T-helper 17 cell (primary cell): Measurements from ENCODE around the gene TOP3A. TPM values are rescaled to one million over a fixed set of nuclear protein-coding genes. Genes with fewer than 3 reads are reported as not detected.
"Not testable (repeated sequence)": the region's sequence is repeated elsewhere in the genome, so short reads cannot be mapped to it uniquely, and the experiment has no call there.

Source experiments
- ATAC-seq: fragments of 150-1000 bp; cut with Tn5 transposase; 2 replicates; pipeline ENCODE4 v1.10.0; 2021; ENCODE audit warnings: mild to moderate bottlenecking, moderate library complexity
- DNase-seq, 3 donors: peaks; one replicate each; pipeline versions ENCODE4 v3.0.0 to v3.0.0-alpha.2; 2020 to 2021
- H3K9me3 ChIP-seq: one replicate; pipeline ENCODE4 v1.7.0; 2013; ENCODE audit warnings: low read length, mild to moderate bottlenecking; ENCODE audit not compliant: control insufficient read depth, poor library complexity, severe bottlenecking
- H3K27ac Mint-ChIP-seq: one replicate; pipeline ENCODE4 v1.8.0; 2022; ENCODE audit warnings: mild to moderate bottlenecking, moderate library complexity, mixed read lengths
- H3K27me3 Mint-ChIP-seq: one replicate; pipeline ENCODE4 v1.8.0; 2022; ENCODE audit warnings: mixed read lengths
- H3K36me3 Mint-ChIP-seq: one replicate; pipeline ENCODE4 v1.8.0; 2022; ENCODE audit warnings: low read depth, mixed read lengths
- H3K4me1 Mint-ChIP-seq: one replicate; pipeline ENCODE4 v1.8.0; 2022; ENCODE audit warnings: mild to moderate bottlenecking, mixed read lengths
- H3K4me3 Mint-ChIP-seq: one replicate; pipeline ENCODE4 v1.8.0; 2022; ENCODE audit warnings: mild to moderate bottlenecking, moderate library complexity, mixed read lengths
- total RNA-seq, 4 donors: library from RNA in 2 of 4; stranded (reverse) in 2 of 4; gene quantifications; one replicate each; pipeline ENCODE4 v1.2.3 and lab custom pipeline; 2022 to 2026

Gene TOP3A
- total RNA-seq (10 to 100 TPM; 31.8 to 38.4 TPM), total RNA-seq (lab: John Stamatoyannopoulos, UW) (46.4 to 49.7 reads per million in 2 donors)

- DNase-seq (peak; percentile 91 to 98 (median 93)), ATAC-seq (peak; percentile 94)
- peaks cover 52% of the 10 kb centered on the region for H3K4me1 Mint-ChIP-seq
- H3K4me3 Mint-ChIP-seq: peak within 1 kb of the TSS; percentile 98
- H3K27me3 Mint-ChIP-seq: no peaks in the 10 kb centered on the region
- H3K36me3 Mint-ChIP-seq: no peaks in the 10 kb centered on the region
- peak within 1 kb of the TSS; percentile 99 for H3K27ac Mint-ChIP-seq
- no peaks in the 10 kb centered on the region for H3K9me3 ChIP-seq
Observed at GRCh38 chr17:18314731-18315561, at the start of gene TOP3A, which contains the start of gene SMCR8. Gene TOP3A, minus strand, starts transcription at chr17:18314994. Its CDS starts 216 bp downstream, at chr17:18314778. Gene SMCR8, plus strand, starts transcription at chr17:18315293. Its CDS starts 497 bp downstream, at chr17:18315790.

- no peaks in the 10 kb centered on the region for H3K9me3 ChIP-seq
- no peak overlapping the region for H3K27ac Mint-ChIP-seq
- H3K4me1 Mint-ChIP-seq: peaks cover 13% of the 10 kb centered on the region
- no peak for DNase-seq
- no peak overlapping the region for H3K4me3 Mint-ChIP-seq
- H3K27me3 Mint-ChIP-seq: no peaks in the 10 kb centered on the region
- no peak for ATAC-seq
- peaks cover 3% of the 10 kb centered on the region for H3K36me3 Mint-ChIP-seq
Observed at GRCh38 chr17:18364166-18364565, 49.4 kb upstream of the TOP3A start.

GRCh38 chr17:18363101-18364049, 48.6 kb upstream of the TOP3A start, which contains the start of gene SHMT1:
Gene SHMT1, minus strand, starts transcription at chr17:18363550. Its CDS starts 7,569 bp downstream, at chr17:18355981.
- ATAC-seq: peak; percentile 100
- peak within 1 kb of the TSS; percentile 95 for H3K4me3 Mint-ChIP-seq
- H3K4me1 Mint-ChIP-seq: peaks cover 13% of the 10 kb centered on the region
- H3K27me3 Mint-ChIP-seq: no peaks in the 10 kb centered on the region
- peaks cover 1% of the 10 kb centered on the region for H3K36me3 Mint-ChIP-seq
- H3K9me3 ChIP-seq: no peaks in the 10 kb centered on the region
- H3K27ac Mint-ChIP-seq: peak within 1 kb of the TSS; percentile 45
- DNase-seq: peak; percentile 87 to 90 (median 87)

- Mint-ChIP-seq H3K27me3 (no peaks in the 10 kb centered on the region), H3K4me1 (peaks cover 13% of the 10 kb centered on the region), H3K36me3 (no peaks in the 10 kb centered on the region), H3K4me3 (peak overlapping the region; percentile 95), H3K27ac (peak overlapping the region; percentile 45)
- ATAC-seq (no peak), DNase-seq (no peak)
- no peaks in the 10 kb centered on the region for H3K9me3 ChIP-seq
Observed at GRCh38 chr17:18362698-18363100, 47.9 kb upstream of the TOP3A start.

GRCh38 chr17:18361837-18362697, 47.3 kb upstream of the TOP3A start:
- DNase-seq (no peak), ATAC-seq (no peak)
- Mint-ChIP-seq H3K4me1 (peaks cover 13% of the 10 kb centered on the region), H3K27ac (peak overlapping the region; percentile 45), H3K4me3 (peak overlapping the region; percentile 95), H3K36me3 (no peaks in the 10 kb centered on the region), H3K27me3 (no peaks in the 10 kb centered on the region)
- no peaks in the 10 kb centered on the region for H3K9me3 ChIP-seq

GRCh38 chr17:18360518-18360917, 45.7 kb upstream of the TOP3A start:
- H3K9me3 ChIP-seq: no peaks in the 10 kb centered on the region
- ATAC-seq: no peak
- no peaks in the 10 kb centered on the region for H3K27me3 Mint-ChIP-seq
- DNase-seq: no peak
- no peak overlapping the region for H3K4me3 Mint-ChIP-seq
- no peaks in the 10 kb centered on the region for H3K36me3 Mint-ChIP-seq
- H3K27ac Mint-ChIP-seq: no peak overlapping the region
- peaks cover 13% of the 10 kb centered on the region for H3K4me1 Mint-ChIP-seq

GRCh38 chr17:18356624-18357023, 41.8 kb upstream of the TOP3A start:
- H3K9me3 ChIP-seq: no peaks in the 10 kb centered on the region
- no peak overlapping the region for H3K4me3 Mint-ChIP-seq
- DNase-seq (no peak), ATAC-seq (no peak)
- H3K27me3 Mint-ChIP-seq: no peaks in the 10 kb centered on the region
- H3K36me3 Mint-ChIP-seq: no peaks in the 10 kb centered on the region
- no peaks in the 10 kb centered on the region for H3K4me1 Mint-ChIP-seq
- no peak overlapping the region for H3K27ac Mint-ChIP-seq

- Mint-ChIP-seq H3K27me3 (no peaks in the 10 kb centered on the region), H3K27ac (no peak overlapping the region), H3K4me1 (no peaks in the 10 kb centered on the region), H3K4me3 (no peak overlapping the region), H3K36me3 (no peaks in the 10 kb centered on the region)
- H3K9me3 ChIP-seq: no peaks in the 10 kb centered on the region
- ATAC-seq (no peak), DNase-seq (no peak)
Observed at GRCh38 chr17:18353541-18353940, 38.7 kb upstream of the TOP3A start.

GRCh38 chr17:18344021-18344420, 29.2 kb upstream of the TOP3A start:
- ATAC-seq (no peak), DNase-seq (no peak)
- Mint-ChIP-seq H3K36me3 (peaks cover 3% of the 10 kb centered on the region), H3K4me1 (peaks cover 2% of the 10 kb centered on the region), H3K4me3 (no peak overlapping the region), H3K27ac (peak overlapping the region; percentile 6), H3K27me3 (no peaks in the 10 kb centered on the region)
- H3K9me3 ChIP-seq: no peaks in the 10 kb centered on the region

GRCh38 chr17:18339933-18340332, 25.1 kb upstream of the TOP3A start:
- ATAC-seq (no peak), DNase-seq (no peak)
- Mint-ChIP-seq H3K4me3 (no peak overlapping the region), H3K27ac (no peak overlapping the region), H3K27me3 (no peaks in the 10 kb centered on the region), H3K36me3 (peaks cover 5% of the 10 kb centered on the region), H3K4me1 (peaks cover 2% of the 10 kb centered on the region)
- H3K9me3 ChIP-seq: no peaks in the 10 kb centered on the region

GRCh38 chr17:18338158-18338557, 23.4 kb upstream of the TOP3A start:
- H3K36me3 Mint-ChIP-seq, H3K4me1 Mint-ChIP-seq, H3K9me3 ChIP-seq, ATAC-seq, DNase-seq, H3K4me3 Mint-ChIP-seq, H3K27ac Mint-ChIP-seq, H3K27me3 Mint-ChIP-seq: not testable (repeated sequence)

- no peak for ATAC-seq
- H3K36me3 Mint-ChIP-seq: no peaks in the 10 kb centered on the region
- H3K4me1 Mint-ChIP-seq: peaks cover 10% of the 10 kb centered on the region
- DNase-seq: no peak
- H3K9me3 ChIP-seq: no peaks in the 10 kb centered on the region
- no peak overlapping the region for H3K4me3 Mint-ChIP-seq
- no peaks in the 10 kb centered on the region for H3K27me3 Mint-ChIP-seq
- H3K27ac Mint-ChIP-seq: peak overlapping the region; percentile 88
Observed at GRCh38 chr17:18332909-18333489, 18.2 kb upstream of the TOP3A start.
